GM11168 (cell line): ENCODE results near the gene PTGDS.

Experiments used
- in situ Hi-C: fragments of 300-500 bp; cut with MboI; formaldehyde crosslinking; loops from one replicate; pipeline ENCODE4 v1.12.0; 2022; ENCODE audit warnings: low sequenced_read_pairs; ENCODE audit not compliant: unreplicated experiment

Gene PTGDS

GRCh38 chr9:137006116-137007003 lies 29.1 kb downstream of the PTGDS start:
- in situ Hi-C loops = no loop called here

- in situ Hi-C loops = no loop called here
These were observed 30.0 kb downstream of the PTGDS start for GRCh38 chr9:137007108-137007815.

GRCh38 chr9:137007816-137008270 lies 30.5 kb downstream of the PTGDS start:
- in situ Hi-C loops = no loop called here

GRCh38 chr9:137008312-137008711 lies 31.0 kb downstream of the PTGDS start:
- in situ Hi-C loops = no loop called here

- in situ Hi-C loops = no loop called here
These were observed 31.9 kb downstream of the PTGDS start for GRCh38 chr9:137009217-137009616.

GRCh38 chr9:137009938-137010732 lies 32.8 kb downstream of the PTGDS start:
- in situ Hi-C loops = no loop called here

- in situ Hi-C loops = no loop called here
These were observed 33.9 kb downstream of the PTGDS start for GRCh38 chr9:137011156-137011555.

GRCh38 chr9:137011907-137012675 lies 34.8 kb downstream of the PTGDS start:
- in situ Hi-C loops = no loop called here

GRCh38 chr9:137012694-137013570 lies 35.6 kb downstream of the PTGDS start:
- in situ Hi-C loops = no loop called here

- in situ Hi-C loops = no loop called here
These were observed 36.3 kb downstream of the PTGDS start for GRCh38 chr9:137013571-137013940.

GRCh38 chr9:137014166-137014565 lies 36.9 kb downstream of the PTGDS start:
- in situ Hi-C loops = no loop called here

- in situ Hi-C loops = no loop called here
These were observed 37.7 kb downstream of the PTGDS start for GRCh38 chr9:137014776-137015539.

GRCh38 chr9:137015540-137015930 lies 38.2 kb downstream of the PTGDS start:
- in situ Hi-C loops = no loop called here

GRCh38 chr9:137015976-137016375 lies 38.7 kb downstream of the PTGDS start:
- in situ Hi-C loops = no loop called here

- in situ Hi-C loops = no loop called here
These were observed 39.1 kb downstream of the PTGDS start for GRCh38 chr9:137016436-137016835.

- in situ Hi-C loops = no loop called here
These were observed 39.8 kb downstream of the PTGDS start for GRCh38 chr9:137017071-137017470.

- in situ Hi-C loops = no loop called here
These were observed 40.6 kb downstream of the PTGDS start for GRCh38 chr9:137017791-137018497.
